ENCODE measurements around the gene MYMK.

- TF ChIP-seq CTCF (conservative IDR thresholded peaks at IDR 0.05; ENCODE audit: low read depth, low read length) (no peak), USF2 (IDR thresholded peaks at IDR 0.05; ENCODE audit: low read depth, low read length) (no peak), POLR2A (IDR thresholded peaks at IDR 0.05; ENCODE audit: low read depth, low read length) (no peak), RFX5 (IDR thresholded peaks at IDR 0.05; ENCODE audit: low read depth, low read length) (no peak), SMC3 (IDR thresholded peaks at IDR 0.05; ENCODE audit: low read depth, low read length) (no peak), FOS (IDR thresholded peaks at IDR 0.05; ENCODE audit: low read depth, low read length) (no peak), RAD21 (IDR thresholded peaks at IDR 0.05; ENCODE audit: low read length) (no peak), MXI1 (IDR thresholded peaks at IDR 0.05; ENCODE audit: borderline replicate concordance, low read depth, low read length) (no peak), MAZ (IDR thresholded peaks at IDR 0.05; ENCODE audit: borderline replicate concordance, low read depth, low read length) (no peak), BHLHE40 (IDR thresholded peaks at IDR 0.05; ENCODE audit: low read depth, low read length) (no peak), RCOR1 (IDR thresholded peaks at IDR 0.05; ENCODE audit: insufficient replicate concordance, low read length) (no peak), MAFK (IDR thresholded peaks at IDR 0.05; ENCODE audit: low read depth, low read length) (no peak), ELK1 (IDR thresholded peaks at IDR 0.05; ENCODE audit: borderline replicate concordance, low read depth, low read length) (no peak), CEBPB (IDR thresholded peaks at IDR 0.05; ENCODE audit: low read depth, low read length) (no peak)
These were observed 2.5 kb downstream of the MYMK start for GRCh38 chr9:133522073-133522910.
